OCI-LY1 (cell line): ENCODE measurements around the gene LTBR.

Source experiments
- EZH2 ChIP-seq: fragments of 200-600 bp; sonication (generic), shearing (Covaris generic); IDR thresholded peaks from 2 replicates; pipeline ENCODE4 v1.8.0; 2017; ENCODE audit warnings: borderline replicate concordance, mixed run types, mild to moderate bottlenecking, antibody characterized with exemption, low read length, moderate library complexity, mixed read lengths
- TF ChIP-seq, protein P1 (sequence below): fragments of 200-600 bp; sonication (generic), shearing (Covaris generic); IDR thresholded peaks from 2 replicates; pipeline ENCODE4 v1.5.1; 2017; ENCODE audit warnings: mild to moderate bottlenecking, antibody characterized with exemption, low read length, moderate library complexity, mixed read lengths

DNA sequence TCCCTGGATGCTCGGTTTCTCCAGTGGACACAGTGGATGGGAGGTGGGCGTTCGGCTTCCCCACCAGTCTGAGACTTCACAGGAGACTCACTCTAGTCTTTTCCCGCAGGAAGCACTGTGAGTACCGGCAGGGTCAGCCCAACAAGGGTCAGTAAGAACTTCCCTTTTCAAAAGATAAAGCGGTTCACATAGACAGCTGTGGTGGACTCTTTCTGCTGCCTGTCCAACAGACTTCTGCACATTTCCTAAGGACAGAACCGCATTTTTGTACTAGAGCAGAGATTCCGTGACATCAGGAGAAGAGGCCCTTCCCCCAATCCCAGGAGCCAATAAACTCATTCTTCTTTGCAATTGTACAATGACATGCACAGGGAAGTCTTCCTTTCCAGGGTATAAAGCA, 10.4 kb downstream of the LTBR start:
- TF ChIP-seq, protein P1, sequence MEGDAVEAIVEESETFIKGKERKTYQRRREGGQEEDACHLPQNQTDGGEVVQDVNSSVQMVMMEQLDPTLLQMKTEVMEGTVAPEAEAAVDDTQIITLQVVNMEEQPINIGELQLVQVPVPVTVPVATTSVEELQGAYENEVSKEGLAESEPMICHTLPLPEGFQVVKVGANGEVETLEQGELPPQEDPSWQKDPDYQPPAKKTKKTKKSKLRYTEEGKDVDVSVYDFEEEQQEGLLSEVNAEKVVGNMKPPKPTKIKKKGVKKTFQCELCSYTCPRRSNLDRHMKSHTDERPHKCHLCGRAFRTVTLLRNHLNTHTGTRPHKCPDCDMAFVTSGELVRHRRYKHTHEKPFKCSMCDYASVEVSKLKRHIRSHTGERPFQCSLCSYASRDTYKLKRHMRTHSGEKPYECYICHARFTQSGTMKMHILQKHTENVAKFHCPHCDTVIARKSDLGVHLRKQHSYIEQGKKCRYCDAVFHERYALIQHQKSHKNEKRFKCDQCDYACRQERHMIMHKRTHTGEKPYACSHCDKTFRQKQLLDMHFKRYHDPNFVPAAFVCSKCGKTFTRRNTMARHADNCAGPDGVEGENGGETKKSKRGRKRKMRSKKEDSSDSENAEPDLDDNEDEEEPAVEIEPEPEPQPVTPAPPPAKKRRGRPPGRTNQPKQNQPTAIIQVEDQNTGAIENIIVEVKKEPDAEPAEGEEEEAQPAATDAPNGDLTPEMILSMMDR, result no peak
- TF ChIP-seq EZH2, result no peak
